Measurements from ENCODE around the gene IGF2BP2.

GRCh38 chr3:185825639-185826481, 1.0 kb upstream of the IGF2BP2 start:
- TF ChIP-seq CTCF (IDR thresholded peaks at IDR 0.05): no peak
- no peak for TF ChIP-seq POLR2A (IDR thresholded peaks at IDR 0.05)
